HG03442 (cell line): ENCODE data around the gene STOML2.

Experiments used
- ATAC-seq: cut with Tn5 transposase; IDR thresholded peaks from one replicate; pipeline ENCODE4 v1.9.1; 2021; ENCODE audit warnings: mild to moderate bottlenecking, moderate library complexity; ENCODE audit not compliant: unreplicated experiment

STOML2 gene

DNA sequence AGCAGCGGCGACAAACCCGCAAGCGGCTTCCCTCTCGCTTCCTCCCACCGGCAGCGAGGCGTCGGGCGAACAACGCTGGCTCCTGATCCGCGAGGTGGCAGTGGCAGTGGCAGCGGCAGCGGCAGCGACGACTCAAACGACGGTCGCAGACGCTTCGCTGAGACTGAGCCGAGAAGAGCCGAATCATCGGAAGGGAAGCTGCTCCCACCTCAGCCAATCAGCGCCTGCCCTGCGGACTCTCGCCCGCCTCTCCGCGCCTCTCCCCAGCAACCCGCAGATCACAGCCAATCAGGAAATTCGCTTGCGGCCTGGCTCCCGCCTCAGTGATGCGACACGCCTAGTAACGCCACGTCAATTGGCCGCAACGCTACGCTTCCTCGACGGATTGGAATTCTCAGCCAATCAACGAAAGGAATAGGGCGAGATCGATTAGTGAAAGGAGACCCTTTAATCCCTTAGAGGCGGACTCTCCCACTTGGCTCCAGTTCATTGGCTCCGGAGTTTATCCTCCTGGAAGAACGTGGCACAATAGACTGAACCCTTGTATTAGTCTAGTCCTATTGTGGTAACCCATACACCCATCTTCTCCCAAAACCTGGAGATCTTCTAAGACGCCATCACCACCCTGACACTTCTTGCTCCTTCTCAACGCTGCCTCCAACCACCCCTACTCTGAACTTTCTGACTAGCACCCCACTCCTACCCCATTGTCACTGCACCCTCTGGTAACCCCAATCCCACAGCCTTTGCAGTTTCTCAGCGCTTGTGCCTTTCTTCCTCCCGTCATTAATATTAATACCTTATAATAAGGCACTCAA lies 30.3 kb downstream of the STOML2 start, which contains the start of gene VCP:
Gene VCP, minus strand, starts transcription at position 165 of the 818 bp plus-strand sequence. CDS start 272 bp downstream, outside the sequence.
- peak; percentile 86 for ATAC-seq

DNA sequence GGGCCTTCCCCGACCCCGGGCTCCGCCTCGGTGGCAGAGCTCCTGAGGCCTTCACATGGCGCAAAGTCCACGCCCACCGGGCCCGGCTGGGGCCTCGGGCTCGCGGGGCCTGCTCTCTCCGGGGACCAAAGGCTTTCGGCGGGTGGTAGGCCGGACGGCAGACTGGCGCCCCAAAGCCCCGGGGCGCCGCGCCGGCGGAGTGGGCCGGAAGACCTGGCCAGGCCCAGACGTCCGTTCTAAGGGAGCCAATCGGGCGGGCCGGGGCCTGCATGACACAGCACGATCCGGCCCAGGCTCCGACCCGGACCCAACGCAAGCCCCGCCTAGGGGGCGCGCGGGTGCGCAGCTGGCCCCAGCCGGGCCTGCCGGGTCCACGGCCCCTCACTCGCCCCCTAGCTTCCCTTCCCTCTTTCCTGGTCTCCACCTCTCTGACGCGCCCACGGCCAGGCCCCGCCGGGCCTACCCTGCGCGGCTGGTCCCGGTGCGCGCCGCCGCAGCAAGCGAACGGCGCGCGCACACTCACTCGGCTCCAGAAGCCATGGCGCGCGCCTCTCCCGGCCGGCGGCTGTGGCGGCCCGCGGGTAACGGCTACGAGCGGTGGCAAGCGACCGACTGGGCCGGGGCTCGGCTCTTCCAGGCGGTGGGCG lies 31.0 kb downstream of the STOML2 start:
- ATAC-seq, result peak; percentile 48

DNA sequence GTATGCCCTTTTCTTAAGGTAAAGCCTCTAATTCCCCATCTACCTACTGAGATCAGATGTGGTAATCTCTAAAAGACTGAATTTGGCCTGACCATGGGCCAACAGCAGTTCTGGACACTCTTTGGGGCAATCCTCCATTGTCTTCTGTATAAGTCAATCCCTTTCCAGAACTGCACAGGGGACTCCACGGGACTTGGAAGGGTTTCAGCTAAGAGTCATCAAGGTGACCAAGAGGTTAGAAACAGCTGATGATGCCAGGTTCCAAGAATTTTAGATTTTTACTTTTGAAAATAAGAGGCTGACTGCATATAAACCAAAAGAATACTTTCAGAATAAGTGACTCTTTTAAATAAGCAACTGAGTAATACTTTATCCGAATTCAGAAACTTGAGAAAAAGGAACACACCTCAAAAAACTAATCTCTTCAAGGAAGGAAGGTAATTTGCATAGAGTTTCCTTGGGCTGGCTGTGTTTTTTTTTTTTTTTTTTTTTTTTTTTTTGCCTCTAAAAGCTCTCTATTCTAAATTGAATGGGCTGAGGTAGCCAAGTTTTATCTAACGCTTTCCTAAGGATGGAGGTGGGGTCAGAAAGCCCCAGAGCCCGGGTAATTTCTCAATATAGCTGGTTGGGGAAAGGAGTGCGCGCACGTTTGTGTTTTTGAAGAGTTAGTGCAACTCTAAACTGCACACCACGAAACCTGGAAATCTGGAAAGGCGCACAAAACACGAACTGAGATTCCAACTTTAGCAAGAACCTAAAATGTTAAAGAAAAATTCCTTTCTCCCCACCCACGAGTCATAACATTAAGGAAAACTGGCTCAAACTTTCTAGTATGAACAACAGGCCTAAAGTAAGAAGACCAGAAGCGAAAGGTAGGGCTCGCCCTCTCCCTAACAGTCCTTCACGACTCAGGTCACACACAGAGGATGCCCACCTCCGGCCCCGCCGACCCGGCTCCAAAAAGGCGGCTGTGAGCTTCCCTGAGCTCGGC lies 31.8 kb downstream of the STOML2 start:
- ATAC-seq, result no peak

DNA sequence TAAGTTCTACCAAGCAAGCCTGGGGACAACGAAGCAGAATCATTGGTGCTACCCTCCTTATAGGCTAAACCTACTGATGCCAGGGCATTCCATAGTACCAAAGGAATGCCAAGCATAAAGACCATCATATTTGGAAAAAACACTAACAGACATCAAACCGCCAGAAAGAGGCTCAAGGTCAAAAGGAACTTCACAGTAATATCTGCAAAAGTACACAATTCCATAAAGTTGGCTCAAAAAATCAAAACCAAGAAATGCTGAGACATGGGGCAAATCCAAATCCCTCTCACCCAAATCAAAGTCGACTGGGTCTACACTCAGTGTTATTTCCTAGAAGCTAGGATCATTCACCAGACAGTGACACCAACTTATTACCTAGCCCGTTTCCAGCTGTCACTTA lies 33.9 kb downstream of the STOML2 start:
- ATAC-seq, result no peak

DNA sequence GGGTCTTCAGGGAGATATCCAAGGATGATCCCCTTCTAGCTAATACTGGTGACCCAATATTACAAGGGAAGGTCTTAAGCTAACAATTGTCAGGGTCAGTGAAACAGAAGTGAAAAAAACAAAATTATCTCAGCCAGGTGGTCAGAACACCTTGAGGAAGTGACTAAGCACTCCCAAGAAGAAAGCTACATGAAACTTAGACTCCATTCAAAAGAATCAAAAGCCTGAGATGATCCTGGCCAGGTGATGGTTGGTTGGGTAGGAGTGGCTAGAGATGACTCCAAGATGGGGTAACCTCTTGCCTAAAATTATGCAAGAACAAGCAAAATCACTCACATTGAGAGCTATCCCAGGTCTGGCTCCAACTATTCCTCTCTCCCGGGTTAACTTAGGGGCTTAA lies 35.9 kb downstream of the STOML2 start:
- ATAC-seq, result no peak

DNA sequence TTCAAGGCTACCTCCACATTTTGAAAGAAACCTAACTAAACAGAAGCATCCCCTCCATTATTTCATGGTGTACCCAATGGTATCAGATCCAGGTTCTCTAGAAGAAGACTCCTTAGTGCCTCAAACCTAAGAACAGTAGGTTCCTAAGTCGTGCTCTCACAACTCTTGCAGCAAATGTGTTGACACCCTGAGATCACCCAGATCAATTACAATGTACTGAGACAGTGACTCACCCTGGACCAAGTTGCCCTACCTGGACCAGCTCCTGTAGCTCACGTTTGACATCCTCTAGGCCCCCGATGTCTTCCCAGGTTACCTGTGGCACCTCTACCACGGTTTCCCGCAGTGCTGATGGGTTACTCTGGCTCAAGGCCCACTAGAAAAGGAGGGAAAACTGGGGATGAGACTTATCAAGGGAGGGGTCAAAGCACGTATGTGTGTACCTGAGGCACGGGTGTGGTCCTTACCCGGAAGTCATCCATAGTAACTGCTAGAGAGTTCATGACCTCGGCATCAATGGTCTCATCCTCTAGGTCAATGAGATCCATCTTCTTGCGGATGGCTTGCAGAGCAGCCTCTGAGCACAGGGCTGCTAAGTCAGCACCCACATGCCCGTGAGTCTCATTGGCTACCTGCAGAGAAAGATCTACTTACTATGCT lies 42.3 kb downstream of the STOML2 start:
- no peak for ATAC-seq

DNA sequence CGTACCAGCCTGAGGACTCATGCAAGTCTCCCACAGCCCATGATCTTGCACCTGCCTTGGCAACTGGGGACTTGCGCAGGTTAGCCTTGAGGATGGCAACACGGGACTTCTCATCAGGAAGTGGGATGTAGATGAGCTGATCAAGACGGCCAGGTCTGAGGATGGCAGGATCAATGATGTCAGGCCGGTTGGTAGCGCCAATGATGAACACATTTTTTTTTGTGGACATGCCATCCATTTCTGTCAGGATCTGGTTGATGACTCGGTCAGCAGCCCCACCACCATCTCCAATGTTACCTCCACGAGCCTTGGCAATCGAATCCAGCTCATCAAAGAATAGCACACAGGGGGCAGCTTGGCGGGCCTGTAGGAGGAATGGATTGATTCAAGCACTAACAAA lies 43.5 kb downstream of the STOML2 start:
- ATAC-seq, result no peak

DNA sequence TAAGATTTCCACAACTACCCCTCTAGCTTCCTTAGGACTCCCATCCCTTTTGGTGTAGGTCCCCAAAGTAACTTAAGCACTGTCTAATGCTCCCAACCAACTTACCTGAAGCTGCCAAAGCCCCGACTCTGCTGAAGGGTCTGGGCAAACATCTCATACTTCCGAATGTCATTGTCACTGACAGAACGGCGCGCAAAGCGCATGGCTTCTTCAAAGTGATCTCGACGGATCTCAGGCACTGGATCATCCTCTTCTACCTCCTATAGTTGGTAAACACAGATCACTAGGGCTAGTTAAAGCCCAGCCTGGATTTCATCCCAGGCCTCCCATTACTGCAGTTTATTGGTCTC lies 45.7 kb downstream of the STOML2 start:
- no peak for ATAC-seq

DNA sequence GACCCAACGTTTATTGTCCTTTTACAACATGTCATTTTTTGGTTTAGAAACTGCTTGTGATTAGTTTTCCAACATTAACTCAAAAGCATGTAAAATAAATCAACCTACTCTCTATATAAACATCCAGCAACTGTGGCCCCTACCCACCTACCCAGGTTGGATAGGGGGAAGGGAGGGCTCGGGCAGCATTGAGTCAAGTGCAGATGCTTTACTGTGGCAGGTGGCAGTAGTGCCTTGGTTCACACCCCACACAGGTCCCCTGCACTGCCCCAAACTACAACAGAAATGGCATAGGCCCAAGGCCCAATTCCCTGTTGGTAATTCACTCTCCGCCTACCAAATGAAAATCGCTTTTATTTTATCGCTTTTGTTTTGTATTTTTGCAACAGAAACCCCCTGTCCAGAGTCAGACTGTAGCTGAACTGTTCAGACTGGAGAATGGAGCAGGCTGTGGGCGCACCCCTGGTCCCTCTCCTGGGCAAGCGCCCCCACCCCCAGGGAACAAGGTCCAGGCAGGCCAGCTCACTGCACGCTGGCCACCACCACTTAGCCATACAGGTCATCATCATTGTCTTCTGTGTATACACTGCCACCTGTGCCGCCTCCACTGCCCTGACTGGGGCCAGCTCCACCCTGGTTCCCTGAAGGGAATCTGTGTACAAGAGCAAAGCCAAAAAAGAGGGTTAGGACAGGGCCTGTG lies 46.2 kb downstream of the STOML2 start:
- no peak for ATAC-seq

DNA sequence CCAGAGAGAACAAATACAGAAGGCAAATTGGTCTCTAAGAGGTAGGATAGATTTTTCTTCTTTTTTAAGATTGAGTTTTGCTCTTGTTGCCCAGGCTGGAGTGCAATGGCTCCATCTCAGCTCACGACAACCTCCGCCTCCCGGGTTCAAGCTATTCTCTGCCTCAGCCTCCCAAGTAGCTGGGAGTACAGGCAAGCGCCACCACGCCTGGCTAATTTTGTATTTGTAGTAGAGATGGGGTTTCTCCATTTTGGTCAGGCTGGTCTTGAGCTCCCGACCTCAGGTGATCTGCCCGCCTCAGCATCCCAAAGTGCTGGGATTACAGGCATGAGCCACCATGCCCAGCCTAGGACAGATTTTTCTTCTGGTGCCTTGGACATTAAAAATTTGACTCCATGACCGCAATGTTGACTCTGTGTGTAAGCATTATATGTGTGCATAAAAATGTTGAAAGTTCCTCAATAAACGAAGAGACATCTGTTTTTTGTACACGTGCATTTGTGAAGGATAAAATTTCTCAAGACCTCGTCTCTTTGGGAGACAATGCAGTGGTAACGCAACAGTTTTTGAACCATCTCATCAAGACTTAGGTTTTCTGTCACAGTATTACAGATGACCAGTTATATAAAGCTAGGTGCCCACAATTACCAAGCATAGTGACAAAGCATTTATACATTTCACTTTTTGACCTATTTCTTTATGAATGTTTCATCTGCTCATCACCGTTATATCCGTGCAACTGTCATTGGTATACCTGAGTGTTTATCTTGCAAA lies 47.9 kb downstream of the STOML2 start:
- no peak for ATAC-seq

DNA sequence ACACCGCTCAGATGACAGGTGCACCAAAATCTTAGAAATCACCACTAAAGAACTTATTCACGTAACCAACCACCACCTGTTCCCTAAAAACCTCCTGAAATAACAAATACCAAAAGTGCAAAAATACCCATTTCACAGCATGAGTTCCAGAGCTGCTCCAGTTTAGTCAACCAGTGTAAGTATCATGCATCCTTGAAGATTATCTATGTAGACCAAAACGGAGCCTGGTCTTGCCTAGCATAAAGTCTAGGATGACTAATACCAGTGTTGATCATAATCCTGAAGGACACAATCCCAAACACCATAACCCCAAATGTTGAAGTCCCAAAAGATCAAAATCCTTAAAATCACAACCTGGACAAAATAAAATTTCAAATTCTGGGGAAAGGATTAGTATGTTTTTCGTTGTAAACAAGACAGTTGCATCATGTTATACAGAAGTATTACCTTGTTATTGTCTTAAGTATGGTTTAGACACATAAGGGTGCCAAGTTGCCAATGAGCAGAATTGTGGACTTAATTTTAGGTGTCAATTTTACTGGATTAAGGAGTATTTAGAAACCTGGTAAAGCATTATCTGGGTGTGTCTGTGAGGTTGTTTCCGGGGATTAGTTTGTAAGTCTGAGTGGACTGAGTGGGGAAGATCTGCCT lies 48.6 kb downstream of the STOML2 start:
- no peak for ATAC-seq

DNA sequence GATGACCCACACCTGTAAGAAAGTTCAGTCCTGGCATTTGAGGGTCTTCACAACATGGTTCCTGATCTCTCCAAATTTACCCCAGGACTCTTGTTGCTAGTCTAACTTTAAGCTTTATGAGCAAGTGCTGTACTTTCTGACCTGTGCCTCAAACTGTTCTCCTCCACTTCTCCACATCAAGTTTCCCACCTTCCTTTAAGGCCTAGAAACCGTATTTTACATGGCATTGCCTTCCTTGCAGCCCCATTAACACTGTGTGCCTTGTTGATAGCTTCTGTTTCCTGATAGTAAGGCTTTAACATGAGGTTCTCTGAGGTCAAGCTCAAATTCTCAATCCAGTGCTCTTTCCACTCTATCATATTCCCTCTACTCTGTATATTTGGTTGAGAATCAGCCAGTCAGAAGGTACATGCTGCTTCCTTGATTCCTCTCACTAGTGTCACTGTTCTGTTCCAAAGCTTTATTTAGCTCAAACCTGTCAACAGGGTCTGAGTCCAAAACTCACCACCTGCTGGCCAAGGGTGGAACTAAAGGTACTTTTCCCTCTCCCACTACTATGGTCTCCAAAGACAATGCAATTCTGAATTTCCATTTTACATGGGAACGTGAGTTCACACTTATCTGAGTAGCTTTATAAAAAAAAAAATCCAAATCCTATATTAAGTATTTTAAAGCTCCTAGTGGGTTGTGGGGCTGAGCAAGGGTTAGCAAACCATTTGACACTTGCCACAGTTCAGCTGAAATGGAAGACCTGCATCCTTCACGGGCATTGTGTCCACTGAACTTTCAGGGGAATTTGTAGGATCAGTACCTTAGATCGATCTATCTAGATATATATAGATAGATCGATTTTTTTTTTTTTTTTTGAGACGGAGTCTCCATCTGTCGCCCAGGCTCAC lies 51.6 kb downstream of the STOML2 start:
- no peak for ATAC-seq
